Right ventricle myocardium superior (tissue), 1 donor: Measurements from ENCODE around the gene RAC2. TPM values are rescaled to one million over a fixed set of nuclear protein-coding genes. Genes with fewer than 3 reads are reported as not detected.
"Not testable (repeated sequence)": the region's sequence is repeated elsewhere in the genome, so short reads cannot be mapped to it uniquely, and the experiment has no call there.

Source experiments
- ATAC-seq: fragments of 200-7000 bp; cut with Tn5 transposase; one replicate; pipeline ENCODE4 v1.9.1; 2020; ENCODE audit warnings: mild to moderate bottlenecking; ENCODE audit not compliant: poor library complexity
- DNase-seq: peaks from one replicate; pipeline ENCODE4 v3.0.0-alpha.2; 2020
- intact Hi-C: fragments of 100-400 bp; cut with DNase I; formaldehyde crosslinking; loops from one replicate; pipeline ENCODE4 v1.11.2; 2022
- total RNA-seq: library from RNA; stranded (reverse); fragmentation: NEBNext Ultra II Directional; extraction: Animal tissue kit (Norgen Biotek cat#: 25700); gene quantifications from one replicate; pipeline ENCODE4 v1.2.1, GENCODE V29; 2021
- donor health status: DM: no; HTN: yes; CAD: no; lungs with severe emphysema.

The RAC2 gene
- total RNA-seq, 1 donor from 2014 or later: 4.1 TPM

DNA sequence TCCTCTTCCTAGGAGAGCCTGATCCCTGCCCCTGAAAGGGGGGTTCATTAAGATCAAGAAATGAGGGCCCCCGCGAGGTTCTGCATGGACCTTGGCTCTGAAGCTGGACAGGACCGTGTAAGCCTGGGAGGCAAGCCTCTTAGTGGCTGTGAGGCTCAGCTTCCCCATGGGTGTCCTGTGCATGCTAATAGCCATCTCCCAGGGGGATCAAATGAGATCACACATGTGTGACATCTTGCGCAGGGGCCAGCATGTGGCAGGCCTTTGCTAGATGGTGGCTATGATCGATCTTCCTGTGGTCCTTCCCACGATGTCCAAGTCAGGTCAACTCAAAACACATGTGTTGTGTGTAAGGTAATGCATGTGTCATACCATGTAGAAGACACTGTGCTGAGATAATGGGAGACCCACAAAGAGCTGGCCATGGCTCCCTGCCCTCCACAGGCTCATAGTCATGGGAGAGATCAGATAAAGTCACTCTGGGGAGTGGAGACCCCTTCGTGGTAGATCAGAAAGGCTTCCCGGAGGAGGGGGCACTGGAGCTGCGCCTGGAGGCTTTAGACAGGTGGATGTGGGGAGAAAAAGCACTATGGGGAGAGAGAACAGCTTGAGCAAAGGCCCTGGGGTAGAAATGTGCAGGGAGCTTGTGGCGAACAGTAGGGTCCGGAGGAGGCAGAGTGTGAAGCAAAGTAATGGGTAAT, 3.7 kb downstream of the RAC2 start:
- no peak for DNase-seq
- ATAC-seq: no peak
- intact Hi-C loops: no loop called here

- DNase-seq (no peak), ATAC-seq (no peak)
- intact Hi-C loops: no loop called here
These were observed 4.5 kb downstream of the RAC2 start for GRCh38 chr22:37239336-37240239.

DNA sequence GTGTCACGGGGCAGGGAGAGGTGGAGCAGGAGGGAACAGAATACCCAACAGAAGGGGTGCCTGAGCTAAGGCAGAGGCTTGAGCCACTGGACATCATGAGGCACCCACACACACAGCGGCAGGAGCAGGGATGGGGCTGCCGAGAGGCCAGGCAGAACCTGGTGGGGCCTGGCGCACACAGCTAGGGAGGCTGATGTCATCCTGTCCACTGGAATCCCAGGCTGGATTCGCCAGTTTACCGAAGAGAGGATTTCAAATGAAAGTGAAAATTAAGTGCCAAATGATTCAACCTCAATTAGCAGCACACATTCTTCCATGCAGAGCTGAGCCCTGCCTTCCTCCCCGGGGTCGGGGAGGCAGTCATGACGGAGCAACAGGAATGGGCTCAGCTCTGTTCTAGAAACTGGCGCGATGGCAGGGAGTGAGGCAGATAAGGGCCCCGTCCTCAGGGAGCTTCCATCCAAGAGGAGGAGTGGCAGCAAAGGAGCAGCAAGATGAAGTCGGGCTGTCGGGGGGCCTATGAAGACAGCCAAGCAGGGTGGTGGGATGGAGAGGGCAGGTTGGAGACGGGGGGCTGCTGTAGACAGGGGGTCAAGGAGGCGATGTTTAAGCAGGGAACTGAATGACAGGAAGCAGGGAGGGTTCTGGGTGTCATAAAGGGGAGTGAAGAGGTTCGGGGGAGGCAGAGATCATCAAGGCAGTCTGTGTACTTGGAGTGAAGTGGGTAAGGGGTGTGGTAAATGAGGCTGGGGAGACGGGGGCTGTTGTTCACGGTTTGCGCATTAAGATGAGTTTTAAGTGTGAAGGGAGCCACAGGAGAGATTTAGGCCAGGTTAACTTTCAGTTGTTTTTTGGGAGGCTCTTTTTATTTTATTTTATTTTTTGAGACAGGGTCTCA, 6.4 kb downstream of the RAC2 start:
- intact Hi-C loops: no loop called here
- no peak for DNase-seq
- no peak for ATAC-seq

DNA sequence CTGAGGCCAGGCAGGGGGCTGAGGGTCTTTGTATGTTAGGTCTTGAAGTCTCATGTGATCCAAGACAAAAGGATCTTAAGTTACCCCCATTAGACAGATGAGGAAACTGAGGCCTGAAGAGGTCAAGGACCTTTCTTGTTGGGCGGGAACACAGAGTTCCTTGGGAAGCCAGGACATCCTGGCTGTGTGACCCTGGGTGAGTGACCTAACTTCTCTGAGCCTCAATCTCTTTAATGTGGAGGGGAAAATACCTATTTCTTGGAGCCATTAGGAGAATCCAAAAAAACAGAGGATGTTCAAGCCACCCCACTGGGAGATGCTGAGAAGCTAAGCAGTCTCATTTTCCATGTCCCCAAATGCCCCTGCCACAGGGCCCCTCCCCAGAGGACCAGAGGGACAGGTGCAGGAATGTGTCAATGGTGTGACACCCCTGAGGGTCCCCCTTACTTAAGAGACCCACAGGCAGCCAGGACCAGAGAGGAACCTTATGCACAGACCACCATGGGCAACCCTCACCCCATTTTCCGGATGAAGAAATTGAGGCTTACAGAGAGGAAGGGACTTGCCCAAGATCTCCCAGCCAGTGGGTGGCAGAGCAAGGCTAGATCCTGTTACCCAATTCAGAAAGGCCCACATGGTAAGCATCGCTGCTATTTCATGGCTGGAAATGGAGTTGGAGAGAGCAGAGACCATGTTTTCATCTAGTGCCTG, 8.0 kb downstream of the RAC2 start:
- intact Hi-C loops: no loop called here
- DNase-seq (no peak), ATAC-seq (no peak)

DNA sequence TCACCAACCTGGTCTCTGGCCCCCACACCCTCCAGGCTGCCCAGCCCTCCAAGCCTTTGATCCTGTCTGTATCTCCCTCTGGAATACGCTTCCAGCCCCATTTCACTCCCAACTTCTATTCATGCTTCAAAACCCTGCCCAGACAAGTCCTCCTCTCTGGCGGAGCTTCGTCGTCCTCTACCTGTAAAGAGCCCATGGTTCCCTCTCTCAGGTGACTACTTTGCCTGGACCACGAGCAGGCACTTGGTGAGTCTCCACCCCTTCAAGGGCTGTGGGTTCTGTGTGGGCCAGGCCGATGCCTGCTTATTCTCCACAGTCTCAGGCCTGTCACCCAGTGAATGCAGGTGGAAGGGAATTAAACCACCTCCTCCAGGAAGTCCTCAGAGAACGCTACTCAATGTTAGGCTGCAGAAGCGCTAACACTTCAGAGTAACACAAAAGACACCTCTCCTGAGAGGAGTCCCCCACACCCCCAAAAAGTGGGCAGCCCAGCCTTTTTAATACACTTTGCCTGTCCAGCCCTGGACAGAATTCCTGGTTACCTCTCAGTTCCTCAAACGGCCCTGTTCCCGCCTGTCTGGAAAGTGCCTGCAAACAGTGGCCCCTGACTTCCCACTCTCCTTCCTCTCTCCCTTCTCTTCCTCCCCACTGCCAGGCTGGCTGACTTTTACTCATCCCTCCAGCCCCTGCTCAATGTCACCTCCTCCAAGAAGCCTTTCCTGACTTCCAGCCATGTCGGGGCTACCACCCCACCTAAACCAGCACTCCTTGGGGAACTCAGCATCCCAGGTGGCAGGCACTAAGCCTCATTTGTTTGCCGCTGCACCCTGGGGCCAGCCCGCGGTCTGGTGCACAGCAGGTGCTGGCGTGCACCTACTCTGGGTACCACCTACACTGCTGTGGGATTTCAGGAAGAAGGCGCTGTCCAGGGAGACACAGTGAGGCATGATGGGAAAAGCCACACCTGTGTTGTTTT, 9.0 kb downstream of the RAC2 start:
- intact Hi-C loops: no loop called here
- DNase-seq: no peak

DNA sequence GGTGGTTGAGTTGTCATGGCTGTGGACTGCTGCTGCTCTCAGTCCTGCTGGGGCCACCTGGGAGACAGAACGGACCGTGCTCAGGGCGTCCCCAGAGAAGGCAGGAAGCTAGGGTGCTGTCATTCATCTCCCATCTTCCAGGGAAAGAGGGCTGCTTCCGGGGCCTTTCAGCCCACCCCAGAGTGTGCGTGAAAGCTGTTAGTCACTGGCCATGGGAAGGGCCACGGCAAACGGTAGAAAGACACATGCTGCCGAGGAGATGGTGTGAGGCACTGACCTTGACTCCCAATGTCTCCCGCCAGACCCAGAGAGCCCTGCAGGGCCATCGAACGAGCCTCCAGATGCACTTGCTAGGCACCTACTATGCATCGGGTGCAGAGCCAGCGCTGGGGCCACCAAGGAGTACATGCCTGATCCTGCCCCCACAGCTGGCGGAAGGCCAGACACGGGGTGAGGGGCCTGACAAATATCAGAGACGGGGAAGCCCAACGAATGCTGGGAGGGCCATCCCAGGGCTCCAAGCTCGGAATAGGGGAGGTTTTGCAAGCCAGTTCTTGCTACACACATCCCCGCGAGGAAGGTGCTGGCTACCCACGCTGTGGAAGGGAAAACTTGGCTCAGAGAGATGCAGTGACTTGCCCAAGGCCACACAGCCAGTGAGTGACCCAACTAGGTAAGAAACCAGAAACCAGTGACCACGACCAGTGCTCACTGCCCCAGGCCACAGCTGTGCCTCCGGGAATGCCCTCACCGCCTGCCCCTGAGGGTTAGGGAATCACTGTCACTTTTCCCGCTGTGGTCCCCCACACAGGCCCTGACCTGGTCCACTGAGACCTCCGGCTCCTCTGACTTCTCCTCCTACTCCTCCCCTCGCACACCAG, 10.1 kb downstream of the RAC2 start:
- ATAC-seq: no peak

More for the DNA sequence above, 9.0 kb downstream of the RAC2 start:
- ATAC-seq: no peak

DNA sequence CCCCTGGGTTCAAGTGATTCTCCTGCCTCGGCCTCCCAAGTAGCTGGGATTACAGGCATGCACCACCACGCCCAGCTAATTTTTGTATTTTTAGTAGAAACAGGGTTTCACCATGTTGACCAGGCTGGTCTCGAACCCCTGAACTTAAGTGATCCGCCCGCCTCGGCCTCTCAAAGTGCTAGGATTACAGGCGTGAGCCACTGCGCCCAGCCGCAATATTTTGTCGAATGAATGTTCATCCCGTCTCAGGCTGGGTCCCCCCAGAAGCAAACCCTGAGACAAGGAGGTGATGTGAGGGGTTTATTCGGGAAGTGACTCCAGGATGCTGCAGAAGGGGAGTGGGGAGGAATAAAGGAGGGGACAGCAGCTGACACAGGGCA, 10.7 kb downstream of the RAC2 start:
- intact Hi-C loops, ATAC-seq, DNase-seq: not testable (repeated sequence)

More for the DNA sequence above, 10.1 kb downstream of the RAC2 start:
- intact Hi-C loops: no loop called here
- DNase-seq: no peak

- DNase-seq (no peak), ATAC-seq (no peak)
- intact Hi-C loops: no loop called here
These were observed 11.7 kb downstream of the RAC2 start for GRCh38 chr22:37232140-37232998.

DNA sequence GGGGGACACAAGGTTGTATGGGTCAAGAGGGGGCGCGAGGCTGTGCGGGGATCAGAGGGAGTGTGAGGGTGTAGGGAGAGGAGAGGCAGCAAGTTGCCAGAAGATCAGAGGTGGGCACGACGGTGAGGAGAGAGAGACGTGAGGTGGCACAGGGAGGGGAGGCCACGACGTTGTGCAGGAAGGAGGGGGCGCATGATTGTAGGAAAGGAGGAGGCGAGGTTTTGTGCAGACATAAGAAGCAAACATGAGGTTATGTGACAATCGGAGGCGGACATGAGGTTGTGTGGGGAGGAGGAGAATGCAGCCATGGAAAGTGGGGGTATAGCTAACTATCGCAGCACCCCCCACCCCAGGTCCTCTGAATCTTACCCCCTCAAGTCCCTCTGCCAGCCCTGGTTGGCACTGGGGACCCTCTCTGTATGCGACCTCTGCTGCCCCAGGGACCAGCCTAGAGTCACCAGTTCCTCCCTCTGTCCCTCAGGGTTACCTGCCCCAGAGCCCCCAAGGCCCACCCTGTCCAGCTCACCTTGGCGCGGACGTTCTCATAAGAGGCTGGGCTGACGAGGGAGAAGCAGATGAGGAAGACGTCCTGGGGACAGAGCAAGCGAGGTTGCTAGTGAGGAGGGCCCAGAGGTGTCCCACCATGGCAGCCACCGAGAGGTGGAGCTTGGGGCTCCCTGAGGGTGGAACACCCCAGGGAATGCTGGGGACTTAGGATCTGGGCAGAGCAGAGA, 12.5 kb downstream of the RAC2 start:
- intact Hi-C loops: no loop called here
- DNase-seq: no peak
- ATAC-seq: no peak

DNA sequence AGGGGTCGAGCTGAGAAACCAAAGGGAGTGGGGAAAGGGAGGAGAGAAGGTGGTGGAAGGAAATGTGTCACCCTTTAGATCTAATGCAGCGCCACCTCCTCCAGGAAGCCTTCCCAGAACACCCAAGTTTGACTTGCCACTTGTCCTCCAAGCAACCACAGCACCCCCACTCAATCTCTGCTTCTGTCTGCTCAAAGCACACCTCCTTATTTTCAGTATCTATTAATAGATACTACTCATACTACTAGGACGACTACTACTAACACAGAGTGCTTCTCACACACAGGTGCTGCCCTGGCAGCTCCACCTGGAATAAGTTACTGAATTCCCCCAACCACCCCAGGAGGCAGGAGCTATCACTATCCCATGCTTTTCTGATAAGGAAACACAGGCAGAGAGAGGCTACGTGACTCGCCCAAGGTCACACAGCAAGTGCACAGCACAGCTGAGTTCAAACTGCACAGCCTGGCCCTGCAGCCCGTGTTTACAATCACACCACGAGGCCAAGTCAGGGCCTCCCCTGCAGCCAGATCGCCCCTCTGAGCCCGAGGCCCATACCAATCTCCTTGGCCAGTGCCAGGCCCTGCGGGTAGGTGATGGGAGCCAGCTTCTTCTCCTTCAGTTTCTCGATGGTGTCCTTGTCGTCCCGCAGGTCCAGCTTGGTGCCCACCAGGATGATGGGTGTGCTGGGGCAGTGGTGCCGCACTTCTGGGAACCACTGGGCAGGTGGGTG, 13.2 kb downstream of the RAC2 start:
- intact Hi-C loops: no loop called here
- ATAC-seq: no peak
- no peak for DNase-seq

DNA sequence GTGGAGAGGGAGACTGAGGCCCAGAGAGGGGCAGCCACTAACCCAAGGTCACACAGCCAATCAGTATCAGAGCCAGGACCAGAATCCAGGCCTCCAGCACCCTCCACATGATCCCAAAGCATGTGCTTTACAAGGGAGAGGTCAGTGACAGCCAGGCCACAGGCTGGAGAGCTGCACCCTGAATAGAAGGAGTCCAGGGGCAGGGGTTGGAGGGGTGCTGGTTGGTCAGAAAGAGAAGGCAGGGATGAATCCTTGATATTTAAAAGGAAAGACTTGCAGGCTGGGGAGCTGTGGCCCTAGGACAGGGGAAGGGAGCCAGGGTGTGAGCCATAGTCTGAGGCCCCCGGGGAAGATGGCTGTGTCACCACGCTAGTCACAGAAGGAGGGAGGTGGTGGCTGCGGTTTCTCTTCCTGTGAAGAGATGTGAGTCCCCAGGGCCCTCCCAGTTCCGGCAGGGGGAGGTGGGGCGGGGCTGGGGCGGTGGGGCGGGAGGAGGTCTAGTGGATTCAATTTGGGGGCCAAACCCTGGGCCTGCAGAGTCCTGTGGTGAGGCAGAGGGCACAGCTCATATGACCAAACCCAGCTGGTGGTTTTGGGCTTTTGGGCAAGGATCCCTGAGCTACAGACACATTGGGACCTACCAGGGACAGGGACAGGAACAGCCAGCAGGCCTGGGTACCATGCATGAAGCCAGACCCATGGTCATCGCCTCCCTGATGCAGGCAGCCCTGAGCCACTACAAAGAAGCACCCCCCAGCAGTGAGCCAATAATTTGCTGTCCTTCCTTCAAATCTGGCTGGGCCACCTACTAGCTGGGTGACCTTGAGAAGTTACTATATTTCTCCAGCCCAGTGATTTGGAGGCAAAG, 14.0 kb downstream of the RAC2 start:
- peak; percentile 66 for DNase-seq
- peak; percentile 71 for ATAC-seq
- intact Hi-C loops: no loop called here

- no peak for DNase-seq
- intact Hi-C loops: no loop called here
- no peak for ATAC-seq
These were observed 14.9 kb downstream of the RAC2 start for GRCh38 chr22:37229012-37229804.
